ENCODE measurements around the gene MPST. TPM values are rescaled to one million over a fixed set of nuclear protein-coding genes. Genes with fewer than 3 reads are reported as not detected.

Gene MPST
- total RNA-seq = 44.4 TPM
- polyA plus RNA-seq (ENCODE audit: insufficient read depth, low read depth, low replicate concordance) = 167 TPM
- long read RNA-seq, donor 1, transcript MPST-203 (3 exons, 1,345 nt) = minor isoform, 11 of 162 reads
- long read RNA-seq, donor 1, transcript MPST-206 (3 exons, 1,331 nt) = major isoform, 31 of 162 reads
- long read RNA-seq, donor 1, partial matches to known transcripts = 117 of 162 reads
- long read RNA-seq, donor 1, other reads (novel, unspliced or antisense) = 0 of 162 reads
- long read RNA-seq, donor 2, transcript MPST-203 (3 exons, 1,345 nt) = minor isoform, 5 of 29 reads
- long read RNA-seq, donor 2, transcript MPST-206 (3 exons, 1,331 nt) = major isoform, 9 of 29 reads
- long read RNA-seq, donor 2, partial matches to known transcripts = 15 of 29 reads
- long read RNA-seq, donor 2, other reads (novel, unspliced or antisense) = 0 of 29 reads
- long read RNA-seq, donor 3, transcript MPST-206 (3 exons, 1,331 nt) = major isoform, 16 of 37 reads
- long read RNA-seq, donor 3, transcript MPST-203 (3 exons, 1,345 nt) = minor isoform, 9 of 37 reads
- long read RNA-seq, donor 3, partial matches to known transcripts = 12 of 37 reads
- long read RNA-seq, donor 3, other reads (novel, unspliced or antisense) = 0 of 37 reads
- long read RNA-seq, donor 4, transcript MPST-206 (3 exons, 1,331 nt) = major isoform, 27 of 43 reads
- long read RNA-seq, donor 4, partial matches to known transcripts = 11 of 43 reads
- long read RNA-seq, donor 4, other reads (novel, unspliced or antisense) = 0 of 43 reads
- long read RNA-seq, donor 5, partial matches to known transcripts = 0 of 1 reads
- long read RNA-seq, donor 5, other reads (novel, unspliced or antisense) = 0 of 1 reads
- long read RNA-seq, donor 6, transcript MPST-206 (3 exons, 1,331 nt) = major isoform, 23 of 71 reads
- long read RNA-seq, donor 6, transcript MPST-203 (3 exons, 1,345 nt) = minor isoform, 16 of 71 reads
- long read RNA-seq, donor 6, partial matches to known transcripts = 31 of 71 reads
- long read RNA-seq, donor 6, other reads (novel, unspliced or antisense) = 0 of 71 reads
- long read RNA-seq, donor 7, transcript MPST-206 (3 exons, 1,331 nt) = major isoform, 37 of 105 reads
- long read RNA-seq, donor 7, transcript MPST-203 (3 exons, 1,345 nt) = minor isoform, 19 of 105 reads
- long read RNA-seq, donor 7, partial matches to known transcripts = 21 of 105 reads
- long read RNA-seq, donor 7, other reads (novel, unspliced or antisense) = 26 of 105 reads
- long read RNA-seq, donor 8, transcript MPST-206 (3 exons, 1,331 nt) = major isoform, 16 of 103 reads
- long read RNA-seq, donor 8, partial matches to known transcripts = 65 of 103 reads
- long read RNA-seq, donor 8, other reads (novel, unspliced or antisense) = 20 of 103 reads
- long read RNA-seq, donor 9, transcript MPST-203 (3 exons, 1,345 nt) = minor isoform, 9 of 49 reads
- long read RNA-seq, donor 9, transcript MPST-206 (3 exons, 1,331 nt) = major isoform, 17 of 49 reads
- long read RNA-seq, donor 9, partial matches to known transcripts = 23 of 49 reads
- long read RNA-seq, donor 9, other reads (novel, unspliced or antisense) = 0 of 49 reads
- long read RNA-seq, donor 10, transcript MPST-206 (3 exons, 1,331 nt) = major isoform, 16 of 69 reads
- long read RNA-seq, donor 10, partial matches to known transcripts = 45 of 69 reads
- long read RNA-seq, donor 10, other reads (novel, unspliced or antisense) = 5 of 69 reads

- H3K36me3 ChIP-seq (ENCODE audit: control insufficient read depth in 2 of 3, insufficient read depth in 3 of 3, low read length in 3 of 3) = no peaks in the 10 kb centered on the region
Observed at GRCh38 chr22:37019309-37020191, at the start of gene MPST, which contains the start of gene TST. TSS of gene MPST (plus strand) at chr22:37019742. CDS start at chr22:37019837, 95 bp downstream. TSS of gene TST (minus strand) at chr22:37019447. CDS start at chr22:37018732, 715 bp downstream.

GRCh38 chr22:36971341-36972125 is 48.0 kb upstream of the MPST start:
- H3K27me3 ChIP-seq (ENCODE audit: control insufficient read depth, insufficient read depth, low read length) = no peaks in the 10 kb centered on the region
- no peak overlapping the region for H3K4me3 ChIP-seq (ENCODE audit: low read length in 3 of 3)
- no peak for TF ChIP-seq CTCF (IDR thresholded peaks at IDR 0.05; ENCODE audit: borderline replicate concordance, extremely low read depth, insufficient read depth)
- no peak overlapping the region for H3K27ac ChIP-seq (ENCODE audit: low read depth in 2 of 2, low read length in 2 of 2)
- H3K9me3 ChIP-seq (ENCODE audit: control insufficient read depth in 2 of 3, insufficient read depth in 1 of 3, low read length in 3 of 3) = no peaks in the 10 kb centered on the region
- H3K36me3 ChIP-seq (ENCODE audit: control insufficient read depth in 2 of 3, insufficient read depth in 3 of 3, low read length in 3 of 3) = no peaks in the 10 kb centered on the region
- intact Hi-C loops (cut with DNase I) = no loop called here
- H3K9ac ChIP-seq (ENCODE audit: low read length in 3 of 3) = no peak overlapping the region
- FAIRE-seq (no peak), DNase-seq (no peak)
- no peaks in the 10 kb centered on the region for H3K4me1 ChIP-seq (ENCODE audit: control insufficient read depth in 2 of 3, insufficient read depth in 2 of 3, low read depth in 1 of 3, low read length in 3 of 3)

More at GRCh38 chr22:37019309-37020191, at the start of gene MPST, which contains the start of gene TST:
- H3K4me3 ChIP-seq (ENCODE audit: low read length in 3 of 3) = peak within 1 kb of the TSS; percentile 77 to 90 (median 84)
- peaks cover 0 to 31% (median 5%) of the 10 kb centered on the region in 3 donors for H3K4me1 ChIP-seq (ENCODE audit: control insufficient read depth in 2 of 3, insufficient read depth in 2 of 3, low read depth in 1 of 3, low read length in 3 of 3)
- peak; percentile 86 to 92 (median 91) for DNase-seq
- intact Hi-C loops (cut with DNase I) = no loop called here
- FAIRE-seq = no peak
- no peaks in the 10 kb centered on the region for H3K9me3 ChIP-seq (ENCODE audit: control insufficient read depth in 2 of 3, insufficient read depth in 1 of 3, low read length in 3 of 3)
- H3K27me3 ChIP-seq (ENCODE audit: control insufficient read depth, insufficient read depth, low read length) = no peaks in the 10 kb centered on the region
- peak within 1 kb of the TSS; percentile 84 to 90 for H3K27ac ChIP-seq (ENCODE audit: low read depth in 2 of 2, low read length in 2 of 2)
- peak within 1 kb of the TSS; percentile 70 to 86 (median 76) for H3K9ac ChIP-seq (ENCODE audit: low read length in 3 of 3)
- TF ChIP-seq CTCF (IDR thresholded peaks at IDR 0.05; ENCODE audit: borderline replicate concordance, extremely low read depth, insufficient read depth) = peak; percentile 1

Data from kidney (tissue), 22 donors.